GM12891 (cell line): ENCODE measurements around the gene SKOR2.

Experiments used
- POLR2A ChIP-seq: IDR thresholded peaks from 2 replicates; pipeline ENCODE4 v1.6.1; 2011; ENCODE audit warnings: low read depth, low read length, control low read depth
- POLR2AphosphoS5 ChIP-seq: IDR thresholded peaks from 2 replicates; pipeline ENCODE4 v1.6.1; 2011; ENCODE audit warnings: low read depth, low read length, control low read depth

DNA sequence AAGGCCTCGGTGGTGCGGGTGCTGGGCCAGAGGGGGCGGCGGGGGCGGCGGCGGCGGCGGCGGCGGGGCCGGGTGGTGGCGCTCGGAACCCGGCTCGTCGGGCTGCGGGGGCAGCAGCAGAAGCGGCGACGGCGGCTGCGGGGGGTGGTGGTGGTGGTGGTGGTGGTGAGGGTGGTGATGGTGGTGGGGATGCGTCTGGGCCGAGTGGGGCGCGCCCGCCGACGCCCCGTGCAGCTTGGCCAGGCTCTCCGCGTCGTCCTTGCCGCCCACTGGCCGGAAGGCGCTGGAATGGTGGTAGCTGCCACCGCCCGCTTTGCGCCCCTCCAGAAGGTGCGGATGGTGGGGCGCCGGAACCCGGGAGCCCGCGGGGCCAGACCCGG lies 4.4 kb downstream of the SKOR2 start:
- TF ChIP-seq POLR2A (no peak), POLR2AphosphoS5 (no peak)
